ENCODE measurements around the gene FHIT.
"Not testable (repeated sequence)": the region's sequence is repeated elsewhere in the genome, so short reads cannot be mapped to it uniquely, and the experiment has no call there.

FHIT gene

DNA sequence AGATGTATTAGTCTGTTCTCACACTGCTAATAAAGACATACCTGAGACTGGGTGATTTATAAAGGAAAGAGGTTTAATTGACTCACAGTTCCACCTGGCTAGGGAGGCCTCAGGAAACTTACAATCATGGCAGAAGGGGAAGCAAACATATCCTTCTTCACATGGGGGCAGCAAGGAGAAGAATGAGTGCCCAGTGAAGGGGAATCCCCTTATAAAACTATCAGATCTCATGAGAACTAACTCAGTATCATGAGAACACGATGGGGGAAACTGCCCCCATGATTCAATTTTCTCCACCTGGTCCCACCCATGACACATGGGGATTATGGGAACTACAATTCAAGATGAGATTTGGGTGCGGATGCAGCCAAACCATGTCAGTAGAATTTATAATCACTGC, 1316.7 kb downstream of the FHIT start:
- DNase-seq (ENCODE audit: low read depth) = not testable (repeated sequence)

DNA sequence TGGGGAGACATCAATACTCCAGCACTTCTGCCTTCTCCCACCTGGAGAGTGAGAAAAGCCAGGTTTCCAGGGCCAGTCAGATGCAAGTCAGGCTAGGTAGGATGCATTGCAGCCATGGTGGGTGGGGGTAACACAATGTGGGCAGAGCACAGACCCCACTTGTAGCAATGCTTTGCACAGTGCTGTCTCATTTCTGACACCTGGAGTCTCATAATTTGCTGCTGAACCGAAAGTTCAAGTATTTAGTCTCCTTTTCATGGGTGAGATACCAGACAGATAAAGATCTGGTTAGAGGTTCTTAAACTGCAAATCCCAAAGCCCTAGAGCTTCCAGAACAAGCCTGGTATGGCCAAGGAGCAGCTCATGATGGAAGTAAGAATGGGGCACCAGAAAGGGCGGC, 1321.1 kb downstream of the FHIT start:
- DNase-seq (ENCODE audit: low read depth) = no peak

DNA sequence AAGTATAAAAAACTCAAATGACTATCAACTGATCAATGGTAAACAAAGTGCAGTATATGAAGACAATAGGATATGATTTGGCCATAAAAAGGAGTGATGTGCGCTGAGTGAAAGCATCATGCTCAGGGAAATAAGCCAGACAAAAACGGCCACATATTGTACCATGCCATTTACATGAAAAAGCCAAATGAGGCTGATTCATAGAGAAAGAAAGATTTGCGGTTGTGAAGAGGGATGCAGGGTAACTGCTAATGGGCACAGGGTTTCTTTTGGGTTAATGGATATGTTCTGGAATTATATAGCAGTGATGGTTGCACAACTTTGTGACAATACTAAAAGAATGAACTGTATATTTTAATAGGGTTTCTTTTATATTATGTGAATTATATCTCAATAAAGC, 1324.2 kb downstream of the FHIT start:
- DNase-seq (ENCODE audit: low read depth) = no peak

DNA sequence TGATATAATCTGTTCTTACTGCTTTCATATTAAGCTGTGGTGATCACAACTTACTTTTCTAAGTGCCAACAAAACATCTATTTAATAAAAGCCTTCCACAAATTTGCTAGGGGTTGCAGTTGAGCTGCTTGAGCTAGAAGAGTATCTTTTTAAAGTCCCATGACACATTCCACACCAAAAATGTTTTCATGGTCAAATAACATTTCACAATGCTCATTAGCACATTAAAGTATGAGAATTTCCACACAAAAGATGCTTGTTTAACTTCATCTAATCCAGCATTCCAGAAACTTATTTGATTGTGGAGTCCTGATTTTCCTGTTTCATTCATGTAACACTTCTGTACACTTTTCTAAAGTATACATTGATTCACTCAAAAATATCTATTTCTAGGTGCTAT, 1325.3 kb downstream of the FHIT start:
- DNase-seq (ENCODE audit: low read depth) = no peak

- no peak for DNase-seq (ENCODE audit: low read depth)
These were observed 1329.1 kb downstream of the FHIT start for GRCh38 chr3:59922192-59922591.

DNA sequence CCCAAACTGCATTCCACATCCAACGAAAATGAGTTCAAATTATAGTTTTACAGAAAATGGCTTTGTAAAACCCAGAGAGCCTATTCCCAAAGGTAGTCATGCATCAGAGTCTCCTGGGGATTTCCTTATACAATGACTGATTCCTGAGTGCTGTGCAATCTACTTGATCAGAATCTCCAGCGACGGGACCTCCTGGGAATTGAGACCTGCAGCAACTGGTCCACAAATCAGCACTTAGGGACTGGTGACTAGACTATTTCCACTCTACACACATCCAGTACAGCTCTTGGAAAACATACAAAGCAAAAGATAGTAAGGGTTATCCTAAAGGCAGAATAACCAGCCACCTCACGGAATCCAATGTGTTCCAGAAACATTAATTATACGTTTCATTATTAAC, 1330.4 kb downstream of the FHIT start:
- no peak for DNase-seq (ENCODE audit: low read depth)

- no peak for DNase-seq (ENCODE audit: low read depth)
These were observed 1331.7 kb downstream of the FHIT start for GRCh38 chr3:59919586-59919985.

- no peak for DNase-seq (ENCODE audit: low read depth)
These were observed 1337.0 kb downstream of the FHIT start for GRCh38 chr3:59914251-59914650.

- DNase-seq (ENCODE audit: low read depth) = no peak
These were observed 1337.6 kb downstream of the FHIT start for GRCh38 chr3:59913645-59914044.

GRCh38 chr3:59908701-59909100, 1342.6 kb downstream of the FHIT start:
- DNase-seq (ENCODE audit: low read depth) = no peak

DNA sequence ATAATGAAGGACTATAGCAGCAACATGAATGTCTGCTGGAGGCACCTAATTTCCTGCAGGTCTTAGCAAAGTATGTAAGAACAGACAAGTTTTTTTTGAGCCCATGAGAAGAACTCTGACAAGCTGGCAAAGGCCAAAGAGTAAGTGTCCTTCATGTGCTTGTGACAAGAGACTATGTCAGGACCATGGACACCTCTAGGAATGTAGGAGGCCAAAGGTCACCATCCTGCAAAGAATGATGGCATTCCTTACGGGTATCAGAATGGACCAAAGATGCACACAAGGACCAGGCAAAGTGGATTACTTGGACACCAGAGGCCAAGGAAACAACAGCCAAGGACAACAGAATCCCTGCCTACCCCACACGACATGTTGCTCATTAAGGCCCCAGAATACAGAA, 1343.0 kb downstream of the FHIT start:
- no peak for DNase-seq (ENCODE audit: low read depth)

DNA sequence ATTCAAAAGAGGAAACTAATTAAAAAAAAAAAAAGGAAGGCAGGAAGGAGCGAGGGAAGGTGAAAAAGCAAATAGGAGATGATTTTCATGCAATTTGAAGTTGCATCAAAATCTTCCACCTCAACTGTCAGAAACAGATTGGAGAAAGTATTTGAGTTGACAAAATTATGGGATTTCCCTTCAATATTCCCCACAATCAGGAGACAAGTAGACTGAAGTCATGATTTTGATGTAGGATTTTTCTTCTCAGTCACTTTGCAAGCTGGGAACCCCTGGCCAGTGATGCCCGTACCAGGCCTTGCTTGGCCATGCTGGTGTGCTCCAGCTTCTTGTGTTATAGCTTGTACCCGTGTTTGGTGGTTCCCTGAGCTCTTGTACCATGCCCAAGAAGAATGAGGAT, 1347.0 kb downstream of the FHIT start:
- DNase-seq (ENCODE audit: low read depth) = no peak

DNA sequence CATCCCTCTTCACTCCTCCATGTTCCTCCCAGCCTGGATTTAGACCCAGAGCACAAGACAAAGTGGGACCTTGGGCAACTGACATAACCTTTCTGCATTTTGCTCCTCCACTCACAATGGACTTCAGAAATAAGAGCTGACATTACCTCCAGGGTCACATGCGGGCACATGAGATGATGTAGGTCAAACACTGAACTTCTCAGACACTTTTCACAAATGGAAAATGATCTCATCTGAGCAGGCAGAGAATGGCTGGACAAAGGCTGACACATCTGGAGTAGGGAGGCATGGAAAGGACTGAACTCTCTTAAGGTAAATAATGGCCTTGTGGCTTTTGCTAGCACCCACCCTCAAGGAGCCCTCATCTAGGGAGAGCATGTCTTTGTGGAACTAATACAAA, 1352.2 kb downstream of the FHIT start:
- DNase-seq (ENCODE audit: low read depth) = no peak

DNA sequence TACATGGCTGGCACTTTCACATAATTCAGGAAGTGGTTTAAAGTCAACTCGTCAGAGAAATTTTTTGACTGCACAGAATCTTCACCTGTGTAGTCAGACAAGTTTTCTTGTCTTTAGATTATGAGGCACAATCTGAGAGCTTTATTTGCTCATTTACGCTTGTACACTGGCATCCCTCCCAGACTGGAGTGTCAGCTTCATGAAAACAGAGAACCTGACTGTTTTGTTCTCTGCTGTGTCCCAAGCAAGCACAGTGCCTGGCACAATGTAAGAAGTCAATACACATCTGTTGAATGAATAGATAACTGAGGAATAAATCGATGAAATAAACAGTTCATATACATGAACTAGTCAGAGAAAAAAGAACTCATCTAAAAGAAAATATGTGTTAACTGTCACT, 1355.3 kb downstream of the FHIT start:
- DNase-seq (ENCODE audit: low read depth) = no peak

GRCh38 chr3:59894425-59895121, 1356.7 kb downstream of the FHIT start:
- DNase-seq (ENCODE audit: low read depth) = no peak

DNA sequence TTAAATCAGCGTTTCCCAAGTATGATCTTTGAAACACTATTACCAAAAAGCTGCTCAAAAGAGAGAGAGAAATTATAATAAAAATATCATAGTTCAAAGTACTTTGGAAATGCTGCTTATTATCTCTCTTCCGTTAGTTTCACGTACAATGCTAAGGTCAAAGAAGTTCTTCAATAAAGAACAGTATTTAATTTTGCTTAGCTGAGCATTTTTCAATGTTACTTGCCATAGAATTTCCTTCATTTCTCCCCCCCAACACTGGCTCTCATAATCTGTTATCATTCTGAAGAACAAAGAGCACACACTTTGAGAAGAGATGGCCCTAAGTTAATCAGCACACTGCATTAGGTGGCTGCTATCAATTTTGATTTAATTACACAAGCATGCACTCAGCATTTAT, 1360.6 kb downstream of the FHIT start:
- no peak for DNase-seq (ENCODE audit: low read depth)

- no peak for DNase-seq (ENCODE audit: low read depth)
These were observed 1364.5 kb downstream of the FHIT start for GRCh38 chr3:59886790-59887189.

- DNase-seq (ENCODE audit: low read depth) = no peak
These were observed 1365.3 kb downstream of the FHIT start for GRCh38 chr3:59885899-59886400.

GRCh38 chr3:59885101-59885500, 1366.2 kb downstream of the FHIT start:
- no peak for DNase-seq (ENCODE audit: low read depth)

DNA sequence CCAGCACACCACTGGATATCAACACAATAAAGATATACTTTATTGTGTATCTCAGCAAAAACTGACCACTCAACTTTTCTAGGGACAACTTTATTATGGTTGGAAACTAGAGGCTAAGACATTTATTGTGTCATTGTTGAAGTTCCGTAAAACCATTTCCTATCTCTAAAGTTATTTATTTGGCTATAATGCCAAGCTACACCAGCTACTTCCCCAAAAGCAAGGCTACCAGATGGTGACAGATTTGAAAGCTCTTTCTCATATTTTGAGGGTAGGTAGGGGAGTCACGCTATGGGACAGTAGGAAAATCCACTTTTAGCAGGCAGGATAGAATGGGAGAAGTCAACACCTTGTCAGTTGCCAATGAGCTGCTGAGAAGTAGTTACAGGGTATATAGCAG, 1366.8 kb downstream of the FHIT start:
- no peak for DNase-seq (ENCODE audit: low read depth)

GRCh38 chr3:59882746-59883145, 1368.5 kb downstream of the FHIT start:
- DNase-seq (ENCODE audit: low read depth) = no peak

GRCh38 chr3:59880717-59881116, 1370.5 kb downstream of the FHIT start:
- DNase-seq (ENCODE audit: low read depth) = no peak

- DNase-seq (ENCODE audit: low read depth) = no peak
These were observed 1372.1 kb downstream of the FHIT start for GRCh38 chr3:59879031-59879581.

GRCh38 chr3:59878038-59878427, 1373.2 kb downstream of the FHIT start:
- no peak for DNase-seq (ENCODE audit: low read depth)
